GM21619 (cell line): ENCODE measurements around the gene HSBP1.

Source experiments
- ATAC-seq: cut with Tn5 transposase; IDR thresholded peaks from one replicate; pipeline ENCODE4 v1.9.1; 2021; ENCODE audit not compliant: unreplicated experiment

The HSBP1 gene

GRCh38 chr16:83838151-83838550, 30.4 kb downstream of the HSBP1 start:
- no peak for ATAC-seq

GRCh38 chr16:83839561-83839960, 31.8 kb downstream of the HSBP1 start:
- ATAC-seq, result no peak

DNA sequence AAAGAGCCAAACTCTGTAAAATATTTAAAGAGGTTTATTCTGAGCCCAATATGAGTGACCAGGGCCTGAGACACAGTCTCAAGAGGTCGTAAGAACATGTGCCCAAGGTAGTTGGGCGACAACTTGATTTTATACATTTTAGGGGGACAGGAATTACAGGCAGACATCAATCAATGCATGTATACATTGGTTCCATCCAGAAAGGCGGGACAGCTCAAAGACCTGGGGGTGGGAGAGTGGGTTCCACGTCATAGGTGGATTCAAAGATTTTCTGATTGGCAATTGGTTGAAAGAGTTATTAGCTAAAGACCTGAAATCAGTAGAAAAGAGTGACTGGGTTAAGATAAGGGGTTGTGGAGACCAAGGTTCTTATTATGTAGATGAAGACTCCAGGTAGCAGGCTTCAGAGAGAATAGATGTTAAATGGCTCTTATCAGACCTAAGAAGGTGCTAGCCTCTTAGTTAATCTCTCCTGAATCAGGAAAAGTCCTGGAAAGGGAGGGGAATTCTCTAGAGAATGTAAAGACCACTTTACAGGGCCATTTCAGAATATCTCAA, 32.4 kb downstream of the HSBP1 start:
- no peak for ATAC-seq

DNA sequence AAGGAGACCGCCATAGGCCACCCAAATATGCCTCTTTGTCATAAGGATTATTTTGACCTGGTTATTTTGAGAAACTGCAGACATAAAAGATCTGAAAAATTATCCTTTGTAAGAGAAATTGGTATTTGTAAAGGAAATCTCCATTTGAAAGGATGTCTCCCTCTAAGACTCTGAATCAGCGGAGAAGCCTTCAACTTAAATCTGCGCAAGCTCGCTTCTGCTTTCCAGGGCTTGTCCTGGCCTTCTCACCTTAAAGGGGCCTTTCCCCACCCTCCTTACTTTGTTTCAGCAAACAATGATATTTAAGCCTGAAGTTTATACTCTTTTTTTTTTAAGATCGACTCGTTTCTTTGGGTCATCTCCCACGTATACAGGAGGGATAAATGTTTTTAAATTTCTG, 34.5 kb downstream of the HSBP1 start:
- no peak for ATAC-seq

- ATAC-seq, result no peak
Measured at GRCh38 chr16:83842756-83843507, 35.2 kb downstream of the HSBP1 start.

GRCh38 chr16:83843657-83844056, 35.9 kb downstream of the HSBP1 start:
- no peak for ATAC-seq

DNA sequence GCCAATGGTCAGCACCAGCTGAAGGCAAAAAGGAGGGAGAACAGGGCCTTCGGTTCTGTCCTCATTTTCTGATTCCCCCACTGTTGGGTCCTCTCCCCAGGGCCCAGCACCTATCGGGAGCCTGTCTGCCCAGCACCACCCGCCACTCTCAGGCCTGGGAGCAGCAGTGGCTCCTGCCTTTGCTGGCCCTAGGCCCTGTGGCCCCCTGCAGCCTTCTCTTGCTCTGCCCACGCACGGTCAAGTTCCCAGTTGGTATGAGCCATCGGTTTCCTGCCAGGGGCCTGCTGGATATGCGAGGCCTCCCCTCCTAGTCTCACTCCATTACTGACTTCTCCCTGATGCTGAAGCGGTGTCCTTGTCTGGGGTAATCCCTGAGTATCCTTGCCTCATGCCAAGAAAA, 37.5 kb downstream of the HSBP1 start:
- ATAC-seq, result no peak

DNA sequence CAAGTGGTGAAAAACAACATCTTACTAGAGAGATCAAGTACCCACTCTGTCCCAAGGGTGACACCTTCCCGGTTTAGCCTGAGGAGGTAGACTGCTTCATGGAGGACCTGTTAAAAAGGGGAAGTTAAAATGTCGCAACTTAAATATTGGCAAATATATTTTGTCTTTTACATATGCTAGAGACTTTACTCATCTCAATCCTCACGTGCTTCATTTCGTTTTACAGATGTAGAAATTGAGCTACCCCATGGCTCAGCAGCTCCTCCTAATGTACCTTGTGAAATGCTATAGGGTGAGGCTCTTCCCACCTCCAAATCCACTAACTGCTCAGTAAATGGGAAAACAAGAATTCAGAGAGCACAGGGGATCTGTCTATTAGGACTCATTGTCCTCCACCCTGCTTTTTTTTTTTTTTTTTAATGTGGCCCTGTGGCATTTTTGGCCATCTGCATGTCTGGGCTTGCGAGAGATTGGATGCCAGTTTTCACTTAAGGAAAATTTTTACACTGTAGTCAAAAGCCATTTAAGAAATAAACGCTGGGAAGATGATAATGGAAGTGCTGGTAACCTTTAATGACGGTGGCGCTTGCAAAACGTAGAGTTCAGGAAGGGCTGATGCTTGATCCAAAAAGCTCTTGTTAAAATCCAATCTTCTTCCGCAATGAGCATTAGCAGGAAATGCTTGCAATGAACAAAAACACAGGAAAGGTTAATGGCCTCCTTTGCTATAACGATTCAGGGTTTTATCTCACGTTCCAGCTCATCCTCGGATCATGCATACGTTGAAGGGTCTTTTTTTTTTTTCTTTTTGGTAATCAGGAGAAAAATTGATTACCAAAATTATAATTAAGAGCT, 39.8 kb downstream of the HSBP1 start:
- ATAC-seq, result no peak

DNA sequence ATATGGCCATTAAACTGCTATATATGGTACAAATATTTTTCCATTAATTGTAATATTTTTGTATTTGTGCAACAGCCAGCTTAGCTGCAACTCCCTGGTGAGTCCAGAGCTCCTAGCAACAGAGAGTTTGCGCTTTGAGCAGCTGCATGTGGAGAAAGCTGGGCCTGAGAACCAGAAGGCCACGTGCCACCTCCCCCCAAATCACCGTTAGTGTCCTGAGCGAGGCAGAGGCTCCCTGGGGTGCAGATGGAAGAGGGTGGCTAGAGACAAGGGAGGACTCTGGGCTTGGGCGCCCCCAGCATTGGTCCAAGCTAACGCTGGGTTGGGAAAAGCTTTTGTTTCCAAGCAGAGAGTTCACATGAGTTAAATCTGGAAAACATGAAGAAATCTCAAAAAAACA, 41.6 kb downstream of the HSBP1 start:
- ATAC-seq, result no peak

DNA sequence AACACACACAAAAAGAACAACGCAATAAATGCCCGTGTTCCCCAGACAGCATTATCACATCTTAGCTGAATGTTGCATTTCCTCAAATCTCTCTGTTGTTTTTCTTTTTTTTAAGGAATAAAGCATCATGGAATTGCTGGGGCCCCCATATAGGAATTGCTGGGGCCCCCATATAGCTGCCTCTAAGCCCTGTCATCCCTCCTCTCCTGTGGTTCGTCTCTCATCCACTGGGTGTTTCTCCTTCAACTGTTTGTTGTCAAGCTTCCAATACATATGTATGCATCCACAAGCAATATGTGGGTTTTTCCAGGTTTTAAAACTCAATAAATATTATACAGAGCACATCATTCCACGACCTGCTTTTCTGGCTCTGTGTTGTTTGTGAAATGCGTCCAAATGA, 43.2 kb downstream of the HSBP1 start:
- ATAC-seq, result no peak

DNA sequence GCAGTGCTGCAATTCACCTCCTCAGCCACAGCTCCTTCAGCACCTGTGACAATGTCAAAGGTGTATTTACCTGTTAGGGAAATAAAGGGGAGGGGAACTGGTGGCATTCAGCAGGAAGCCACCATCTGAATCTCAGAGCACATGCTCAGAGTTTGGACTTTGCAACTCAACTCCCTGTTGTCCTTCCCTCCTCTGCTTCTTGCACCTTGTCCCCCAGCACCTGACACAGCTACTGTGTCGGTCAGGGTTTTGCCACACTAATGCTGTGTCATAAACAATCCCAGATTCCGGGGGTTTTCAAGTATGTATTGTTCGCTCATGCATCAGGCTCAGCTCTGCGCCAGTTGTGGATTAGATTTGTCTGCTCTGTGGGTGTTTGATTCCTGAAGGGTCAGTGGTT, 43.7 kb downstream of the HSBP1 start:
- ATAC-seq, result no peak

DNA sequence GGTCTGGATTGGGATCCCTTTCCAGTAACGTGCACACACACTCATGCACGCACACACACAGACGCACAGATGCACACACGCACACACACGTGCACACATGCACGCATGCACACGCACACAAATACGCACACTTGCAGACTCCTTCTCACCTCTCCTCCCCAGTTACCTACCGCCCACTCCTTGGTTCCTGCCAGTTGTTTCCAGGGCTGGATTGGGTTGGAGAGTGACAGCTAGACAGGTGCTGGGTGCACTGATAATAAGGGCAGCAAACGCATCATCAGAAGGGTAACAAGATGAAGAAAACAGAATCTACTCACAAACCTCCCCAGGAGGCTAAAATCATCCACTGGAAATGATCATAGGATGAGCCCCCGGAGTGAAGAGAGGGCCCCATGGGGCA, 45.0 kb downstream of the HSBP1 start:
- no peak for ATAC-seq

- ATAC-seq, result no peak
Measured at GRCh38 chr16:83853834-83854233, 46.1 kb downstream of the HSBP1 start.

- no peak for ATAC-seq
Measured at GRCh38 chr16:83854420-83854819, 46.6 kb downstream of the HSBP1 start.

GRCh38 chr16:83856792-83857191, 49.0 kb downstream of the HSBP1 start:
- ATAC-seq, result no peak

- no peak for ATAC-seq
Measured at GRCh38 chr16:83859265-83859664, 51.5 kb downstream of the HSBP1 start.

DNA sequence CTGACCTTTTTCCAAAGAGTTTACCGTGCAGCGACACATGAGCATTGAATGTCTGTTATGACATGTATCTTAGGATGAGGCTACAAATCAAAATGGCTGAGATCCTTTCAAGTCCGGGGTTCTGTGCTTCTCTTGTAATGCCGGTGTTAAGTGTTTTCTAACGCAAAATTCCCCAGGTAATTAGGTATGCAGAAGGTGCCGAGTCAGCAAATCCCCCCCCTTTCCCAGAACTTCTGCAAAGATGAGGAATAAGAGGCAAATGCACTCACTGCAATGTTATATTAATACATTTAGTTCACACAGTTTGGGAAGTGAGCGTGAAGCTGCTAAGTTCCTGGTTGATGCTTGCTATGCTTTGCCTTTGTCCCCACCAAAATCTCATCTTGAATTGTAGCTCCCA, 54.9 kb downstream of the HSBP1 start:
- no peak for ATAC-seq

DNA sequence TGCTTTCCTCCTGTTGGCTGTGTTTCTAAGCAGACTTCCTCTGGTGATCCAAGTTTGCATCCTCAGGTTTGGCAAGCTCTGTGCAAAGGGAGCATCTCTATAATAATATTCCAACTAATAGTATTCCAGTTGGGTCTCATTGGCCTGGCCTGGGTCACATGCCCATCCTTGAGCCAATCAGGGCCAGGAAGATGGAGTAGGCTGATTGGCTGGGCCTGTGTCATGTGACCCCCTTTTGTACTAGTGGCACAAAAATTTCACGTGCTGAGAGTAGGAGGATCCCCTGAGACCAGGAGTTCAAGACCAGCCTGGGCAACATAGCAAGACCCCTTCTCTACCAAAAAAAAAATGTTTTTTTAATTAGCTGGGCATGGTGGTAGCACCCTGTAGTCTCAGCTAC, 55.9 kb downstream of the HSBP1 start:
- no peak for ATAC-seq
